ENCODE measurements around the gene TNIP2. TPM values are rescaled to one million over a fixed set of nuclear protein-coding genes. Genes with fewer than 3 reads are reported as not detected.
A peak's percentile ranks its signal among the peaks of the same experiment; 100 is the strongest.

TNIP2 gene
- total and polyA plus RNA-seq, 2 of the 13 experiments (the other 11 are each of a cell fraction or from before 2014, with no cell fraction given) = 25.6 to 38.0 TPM

DNA sequence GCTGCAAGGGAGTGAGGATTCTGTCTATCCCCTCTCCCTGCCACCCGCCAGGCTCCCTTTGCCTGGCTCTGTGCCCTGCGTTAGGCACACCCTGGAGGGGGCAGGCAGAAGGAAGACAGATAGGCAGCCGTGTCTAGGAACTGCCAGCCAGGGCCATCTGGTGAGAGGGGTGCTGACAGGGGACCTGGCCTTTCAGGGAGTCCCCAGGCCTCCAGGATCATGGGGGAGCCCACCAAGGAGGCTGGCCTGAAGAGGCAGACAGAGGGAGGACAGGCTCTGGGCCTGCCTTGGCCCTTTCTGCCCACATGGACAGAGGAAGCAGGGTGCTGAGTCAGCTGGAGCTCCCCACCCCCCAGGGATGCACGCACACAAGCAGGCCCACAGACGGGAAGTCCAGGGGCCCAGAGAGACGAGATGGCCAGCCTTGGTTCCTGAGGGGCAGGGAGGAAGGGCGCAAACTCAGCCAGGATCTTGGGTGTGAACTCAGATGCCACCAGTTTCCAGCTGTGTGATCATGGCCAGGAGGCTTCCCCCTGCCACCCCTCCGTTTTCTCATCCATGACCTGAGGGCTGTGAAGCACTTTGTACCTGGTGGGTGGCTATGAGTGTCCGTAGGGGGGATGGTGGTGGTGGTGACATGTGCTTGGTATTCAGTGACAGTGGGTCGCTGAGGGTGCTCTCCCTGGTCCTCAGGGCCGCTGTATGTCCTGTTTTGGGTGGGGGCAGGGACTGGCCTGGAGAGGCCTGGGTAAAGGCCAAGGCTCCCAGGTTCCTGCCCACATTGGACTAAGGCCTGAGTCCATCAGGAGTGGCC, 38.6 kb upstream of the TNIP2 start (continued):
- TF ChIP-seq, protein P1, sequence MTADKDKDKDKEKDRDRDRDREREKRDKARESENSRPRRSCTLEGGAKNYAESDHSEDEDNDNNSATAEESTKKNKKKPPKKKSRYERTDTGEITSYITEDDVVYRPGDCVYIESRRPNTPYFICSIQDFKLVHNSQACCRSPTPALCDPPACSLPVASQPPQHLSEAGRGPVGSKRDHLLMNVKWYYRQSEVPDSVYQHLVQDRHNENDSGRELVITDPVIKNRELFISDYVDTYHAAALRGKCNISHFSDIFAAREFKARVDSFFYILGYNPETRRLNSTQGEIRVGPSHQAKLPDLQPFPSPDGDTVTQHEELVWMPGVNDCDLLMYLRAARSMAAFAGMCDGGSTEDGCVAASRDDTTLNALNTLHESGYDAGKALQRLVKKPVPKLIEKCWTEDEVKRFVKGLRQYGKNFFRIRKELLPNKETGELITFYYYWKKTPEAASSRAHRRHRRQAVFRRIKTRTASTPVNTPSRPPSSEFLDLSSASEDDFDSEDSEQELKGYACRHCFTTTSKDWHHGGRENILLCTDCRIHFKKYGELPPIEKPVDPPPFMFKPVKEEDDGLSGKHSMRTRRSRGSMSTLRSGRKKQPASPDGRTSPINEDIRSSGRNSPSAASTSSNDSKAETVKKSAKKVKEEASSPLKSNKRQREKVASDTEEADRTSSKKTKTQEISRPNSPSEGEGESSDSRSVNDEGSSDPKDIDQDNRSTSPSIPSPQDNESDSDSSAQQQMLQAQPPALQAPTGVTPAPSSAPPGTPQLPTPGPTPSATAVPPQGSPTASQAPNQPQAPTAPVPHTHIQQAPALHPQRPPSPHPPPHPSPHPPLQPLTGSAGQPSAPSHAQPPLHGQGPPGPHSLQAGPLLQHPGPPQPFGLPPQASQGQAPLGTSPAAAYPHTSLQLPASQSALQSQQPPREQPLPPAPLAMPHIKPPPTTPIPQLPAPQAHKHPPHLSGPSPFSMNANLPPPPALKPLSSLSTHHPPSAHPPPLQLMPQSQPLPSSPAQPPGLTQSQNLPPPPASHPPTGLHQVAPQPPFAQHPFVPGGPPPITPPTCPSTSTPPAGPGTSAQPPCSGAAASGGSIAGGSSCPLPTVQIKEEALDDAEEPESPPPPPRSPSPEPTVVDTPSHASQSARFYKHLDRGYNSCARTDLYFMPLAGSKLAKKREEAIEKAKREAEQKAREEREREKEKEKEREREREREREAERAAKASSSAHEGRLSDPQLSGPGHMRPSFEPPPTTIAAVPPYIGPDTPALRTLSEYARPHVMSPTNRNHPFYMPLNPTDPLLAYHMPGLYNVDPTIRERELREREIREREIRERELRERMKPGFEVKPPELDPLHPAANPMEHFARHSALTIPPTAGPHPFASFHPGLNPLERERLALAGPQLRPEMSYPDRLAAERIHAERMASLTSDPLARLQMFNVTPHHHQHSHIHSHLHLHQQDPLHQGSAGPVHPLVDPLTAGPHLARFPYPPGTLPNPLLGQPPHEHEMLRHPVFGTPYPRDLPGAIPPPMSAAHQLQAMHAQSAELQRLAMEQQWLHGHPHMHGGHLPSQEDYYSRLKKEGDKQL (CRISPR knock-in tag; IDR thresholded peaks at IDR 0.05; ENCODE audit: low read depth) = no peak
- TF ChIP-seq, protein P2, sequence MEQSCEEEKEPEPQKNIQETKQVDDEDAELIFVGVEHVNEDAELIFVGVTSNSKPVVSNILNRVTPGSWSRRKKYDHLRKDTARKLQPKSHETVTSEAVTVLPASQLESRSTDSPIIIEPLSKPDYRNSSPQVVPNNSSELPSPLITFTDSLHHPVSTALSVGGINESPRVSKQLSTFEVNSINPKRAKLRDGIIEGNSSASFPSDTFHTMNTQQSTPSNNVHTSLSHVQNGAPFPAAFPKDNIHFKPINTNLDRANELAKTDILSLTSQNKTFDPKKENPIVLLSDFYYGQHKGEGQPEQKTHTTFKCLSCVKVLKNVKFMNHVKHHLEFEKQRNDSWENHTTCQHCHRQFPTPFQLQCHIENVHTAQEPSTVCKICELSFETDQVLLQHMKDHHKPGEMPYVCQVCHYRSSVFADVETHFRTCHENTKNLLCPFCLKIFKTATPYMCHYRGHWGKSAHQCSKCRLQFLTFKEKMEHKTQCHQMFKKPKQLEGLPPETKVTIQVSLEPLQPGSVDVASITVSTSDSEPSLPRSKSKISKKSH (CRISPR knock-in tag; IDR thresholded peaks at IDR 0.05; ENCODE audit: borderline replicate concordance) = no peak; the same call in 1 of the 2 replicates
- TF ChIP-seq ZKSCAN5 (CRISPR knock-in tag; IDR thresholded peaks at IDR 0.05) (no peak), AKAP8 (CRISPR knock-in tag; IDR thresholded peaks at IDR 0.05) (0 out of 2 replicates have a peak, but pooled peaks have one; percentile 31), ZNF501 (CRISPR knock-in tag; IDR thresholded peaks at IDR 0.05) (no peak), GZF1 (CRISPR knock-in tag; IDR thresholded peaks at IDR 0.05) (no peak), MAFF (IDR thresholded peaks at IDR 0.05; ENCODE audit: low read depth, low read length) (peak; percentile 78), ZNF607 (CRISPR knock-in tag; IDR thresholded peaks at IDR 0.05; ENCODE audit: borderline replicate concordance) (no peak), ZNF431 (CRISPR knock-in tag; IDR thresholded peaks at IDR 0.05; ENCODE audit: borderline replicate concordance, low read depth) (no peak), MAZ (IDR thresholded peaks at IDR 0.05; ENCODE audit: borderline replicate concordance, low read depth, low read length) (no peak), MAZ (CRISPR knock-in tag; IDR thresholded peaks at IDR 0.05; ENCODE audit: low read depth) (peak; percentile 22), SP140L (CRISPR knock-in tag; IDR thresholded peaks at IDR 0.05; ENCODE audit: borderline replicate concordance) (no peak), SOX5 (CRISPR knock-in tag; IDR thresholded peaks at IDR 0.05; ENCODE audit: borderline replicate concordance) (no peak), LCORL (IDR thresholded peaks at IDR 0.05) (no peak), LCORL (CRISPR knock-in tag; IDR thresholded peaks at IDR 0.05) (peak; percentile 56), ATF7-NPFF (CRISPR knock-in tag; IDR thresholded peaks at IDR 0.05; ENCODE audit: low read depth) (0 out of 2 replicates have a peak, but pooled peaks have one; percentile 13), RFXAP (CRISPR knock-in tag; IDR thresholded peaks at IDR 0.05; ENCODE audit: borderline replicate concordance) (no peak), ZNF44 (CRISPR knock-in tag; IDR thresholded peaks at IDR 0.05) (no peak), MTA1 (CRISPR knock-in tag; IDR thresholded peaks at IDR 0.05; ENCODE audit: borderline replicate concordance) (no peak), ZFP36L1 (CRISPR knock-in tag; IDR thresholded peaks at IDR 0.05) (no peak), SP4 (CRISPR knock-in tag; IDR thresholded peaks at IDR 0.05) (no peak)
- TF ChIP-seq, protein P3, sequence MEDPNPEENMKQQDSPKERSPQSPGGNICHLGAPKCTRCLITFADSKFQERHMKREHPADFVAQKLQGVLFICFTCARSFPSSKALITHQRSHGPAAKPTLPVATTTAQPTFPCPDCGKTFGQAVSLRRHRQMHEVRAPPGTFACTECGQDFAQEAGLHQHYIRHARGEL (CRISPR knock-in tag; IDR thresholded peaks at IDR 0.05) = no peak
- TF ChIP-seq, protein P4, sequence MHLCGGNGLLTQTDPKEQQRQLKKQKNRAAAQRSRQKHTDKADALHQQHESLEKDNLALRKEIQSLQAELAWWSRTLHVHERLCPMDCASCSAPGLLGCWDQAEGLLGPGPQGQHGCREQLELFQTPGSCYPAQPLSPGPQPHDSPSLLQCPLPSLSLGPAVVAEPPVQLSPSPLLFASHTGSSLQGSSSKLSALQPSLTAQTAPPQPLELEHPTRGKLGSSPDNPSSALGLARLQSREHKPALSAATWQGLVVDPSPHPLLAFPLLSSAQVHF (CRISPR knock-in tag; IDR thresholded peaks at IDR 0.05) = no peak
